K562 (cell line): ENCODE data around the gene ACOX2. TPM values are rescaled to one million over a fixed set of nuclear protein-coding genes. Genes with fewer than 3 reads are reported as not detected.

ENCODE experiments used
- ATAC-seq: fragments of 200-7000 bp; cut with Tn5 transposase; 3 replicates; pipeline ENCODE4 v1.9.1; 2020; ENCODE audit warnings: moderate library complexity
- BruUV-seq: library from RNA; stranded (reverse); fragments of 400-500 nt; replicated peaks from 2 replicates; lab custom pipeline; 2021; lab: Mats Ljungman, UMichigan
- CTCF ChIA-PET: fragments of 300-600 bp; formaldehyde crosslinking; extraction: SDS; loops from one replicate; lab custom pipeline; 2021; ENCODE audit warnings: low intra/inter-chr PET ratio; lab: Yijun Ruan, JAX
- POLR2A ChIA-PET: fragments of 300-600, 350-650 bp; sonication (Branson Sonifier 250); formaldehyde crosslinking; extraction: SDS; loops from one replicate; lab custom pipeline; 2021; ENCODE audit warnings: antibody characterized with exemption, inconsistent platforms; lab: Yijun Ruan, JAX
- DNase-seq, 4 experiments: peaks; one replicate each; pipeline versions ENCODE4 v3.0.0 to v3.0.0-alpha.2; 2011 to 2018; ENCODE audit warnings: low spot score in 3 of 4, mixed read lengths in 3 of 4; ENCODE audit errors: extremely low read depth in 1 of 4
- FAIRE-seq: peaks from 2 replicates; lab custom pipeline; 2011; peaks lifted over from hg19 to GRCh38; lab: Jason Lieb, UNC
- H2AFZ ChIP-seq: 2 replicates; pipeline ENCODE4 v1.6.0; 2011; ENCODE audit warnings: low read depth, low read length, control low read depth, inconsistent platforms
- H3K27ac ChIP-seq: fragments of 200-600 bp; 3 replicates; pipeline ENCODE4 v1.8.0; 2011; ENCODE audit warnings: low read depth, mild to moderate bottlenecking, control low read depth, inconsistent platforms, low read length, moderate library complexity, mixed read lengths; ENCODE audit errors: extremely low read depth
- H3K27me3 ChIP-seq, 2 experiments: fragments of 300-600 bp in 1 of 2; 2 replicates in 1 of 2; 3 replicates in 1 of 2; pipeline versions ENCODE4 v1.6.0 to v1.8.0; 2011; ENCODE audit warnings: inconsistent platforms in 2 of 2, low read length in 2 of 2, mild to moderate bottlenecking in 1 of 2, mixed read lengths in 1 of 2, moderate library complexity in 1 of 2; ENCODE audit not compliant: control insufficient read depth in 2 of 2, insufficient read depth in 2 of 2
- H3K36me3 ChIP-seq: fragments of 300-600 bp; 3 replicates; pipeline ENCODE4 v1.8.0; 2011; ENCODE audit warnings: mild to moderate bottlenecking, low read length, inconsistent platforms; ENCODE audit not compliant: control insufficient read depth, insufficient read depth
- H3K4me1 ChIP-seq, 2 experiments: fragments of 200-600 bp in 1 of 2; replicated peaks in 1 of 2; 2 replicates in 1 of 2; 3 replicates in 1 of 2; pipeline versions ENCODE4 v1.5.1 to v1.8.0; 2011; ENCODE audit warnings: inconsistent platforms in 2 of 2, low read length in 2 of 2, mild to moderate bottlenecking in 1 of 2, mixed read lengths in 1 of 2, moderate library complexity in 1 of 2; ENCODE audit not compliant: control insufficient read depth in 2 of 2, insufficient read depth in 2 of 2
- H3K4me2 ChIP-seq: 2 replicates; pipeline ENCODE4 v1.6.1; 2011; ENCODE audit warnings: low read length, control low read depth, inconsistent platforms, mixed read lengths; ENCODE audit not compliant: insufficient read depth
- H3K4me3 ChIP-seq: fragments of 200-600 bp; sonication (generic), shearing (Covaris generic); 2 replicates; pipeline ENCODE4 v1.5.1; 2016; ENCODE audit warnings: control low read depth, inconsistent platforms
- H3K79me2 ChIP-seq: fragments of 200-600 bp; 3 replicates; pipeline ENCODE4 v1.8.0; 2011; ENCODE audit warnings: low read length, inconsistent platforms; ENCODE audit not compliant: control insufficient read depth, insufficient read depth
- H3K9ac ChIP-seq, 2 experiments: 2 replicates each; pipeline versions ENCODE4 v1.6.0 to v1.6.1; 2011; ENCODE audit warnings: low read depth in 2 of 2, low read length in 2 of 2, control low read depth in 1 of 2, inconsistent platforms in 1 of 2, mild to moderate bottlenecking in 1 of 2, mixed read lengths in 1 of 2; ENCODE audit not compliant: insufficient read depth in 1 of 2
- H3K9me1 ChIP-seq: one replicate; pipeline ENCODE4 v1.6.0; 2011; ENCODE audit warnings: inconsistent platforms, mild to moderate bottlenecking, low read length, moderate library complexity; ENCODE audit not compliant: control insufficient read depth, insufficient read depth
- H3K9me3 ChIP-seq: replicated peaks from 2 replicates; pipeline ENCODE4 v1.5.1; 2011; ENCODE audit warnings: low read depth, low read length, inconsistent platforms; ENCODE audit not compliant: control insufficient read depth, insufficient read depth
- H4K20me1 ChIP-seq: replicated peaks from 2 replicates; pipeline ENCODE4 v1.6.1; 2011; ENCODE audit warnings: low read length, inconsistent platforms, mixed read lengths; ENCODE audit not compliant: control insufficient read depth, insufficient read depth
- BMI1 ChIP-seq: fragments of 150-350 bp; IDR thresholded peaks from 2 replicates; pipeline ENCODE4 v1.6.1; 2014; ENCODE audit warnings: low read length
- E2F3 ChIP-seq: fragments of 250-450 bp; sonication (Bioruptor Pico); IDR thresholded peaks from 2 replicates; pipeline ENCODE4 v1.4.0; 2020; ENCODE audit warnings: mild to moderate bottlenecking
- IRF2 ChIP-seq: sonication (generic); formaldehyde crosslinking; IDR thresholded peaks from 2 replicates; pipeline ENCODE4 v1.8.1; 2022; ENCODE audit warnings: mild to moderate bottlenecking, missing genetic modification reagents
- MBD2 ChIP-seq: sonication (generic); IDR thresholded peaks from 2 replicates; pipeline ENCODE4 v1.6.1; 2016; ENCODE audit warnings: low read depth, borderline replicate concordance
- NFRKB ChIP-seq: fragments of 450-650 bp; IDR thresholded peaks from 2 replicates; pipeline ENCODE4 v1.6.1; 2016; ENCODE audit warnings: low read depth
- U2AF1 ChIP-seq: fragments of 200-400 bp; formaldehyde crosslinking; optimal IDR thresholded peaks from 2 replicates; pipeline ENCODE3; 2017; ENCODE audit warnings: mild to moderate bottlenecking, low read depth, low read length, moderate library complexity
- ZNF384 ChIP-seq: IDR thresholded peaks from 2 replicates; pipeline ENCODE4 v1.6.1; 2012; ENCODE audit warnings: low read depth, low read length, improper control_type of control experiment
- WGBS: fragments of 100-300 bp; shearing (Covaris generic); methylation state at CpG from one replicate; pipeline ENCODE4 v1.1.6; 2016; ENCODE audit warnings: low coverage, mixed read lengths; ENCODE audit not compliant: insufficient coverage; ENCODE audit errors: missing lambda C conversion rate; 5-methylcytosine and 5-hydroxymethylcytosine counted together
- in situ Hi-C: fragments of 300-500 bp; cut with MboI; formaldehyde crosslinking; loops from 4 replicates; pipeline ENCODE4 v1.15.0; 2018; ENCODE audit warnings: inconsistent platforms, mixed read lengths
- intact Hi-C: fragments of 100-400 bp; cut with micrococcal nuclease; formaldehyde crosslinking; loops from 2 replicates; pipeline ENCODE4 v1.14.2; 2022
- polyA plus RNA-seq, 8 experiments: library from polyadenylated mRNA; depleted of rRNA in 4 of 8; stranded (reverse) in 5 of 8; unstranded in 3 of 8; fragments of >200 nt; fragmentation: Nextera tagmentation in 2 of 8; fragmentation: Illumina TruSeq in 1 of 8; extraction: Ambion mirVana in 2 of 8; extraction: Trizol in 1 of 8; gene quantifications; 2 replicates each; pipeline versions ENCODE4 v1.2.1 to v1.2.3, GENCODE V29; 2011 to 2014; ENCODE audit warnings: inconsistent platforms in 1 of 8, missing spikeins in 1 of 8
- total RNA-seq, 7 experiments: library from RNA; depleted of rRNA in 6 of 7; stranded (reverse); fragments of >200 nt in 6 of 7; fragmentation: Illumina TruSeq in 2 of 7; extraction: Trizol in 2 of 7; gene quantifications; 2 replicates each; pipeline versions ENCODE4 v1.2.1 to v1.2.3, GENCODE V29; 2011 to 2021; ENCODE audit warnings: low replicate concordance in 1 of 7

Gene ACOX2
- total and polyA plus RNA-seq, 9 of the 15 experiments (the other 6 are each of a cell fraction or from before 2014, with no cell fraction given) = 0.15 TPM; not detected in 8

- Histone ChIP-seq H3K27me3 (no peaks in the 10 kb centered on the region), H4K20me1 (no peaks in the 10 kb centered on the region), H3K36me3 (no peaks in the 10 kb centered on the region), H3K4me1 (peaks cover 0 to 10% of the 10 kb centered on the region in 2 experiments; a peak in 4 of 5 replicates), H2AFZ (no peak overlapping the region), H3K9me1 (no peaks in the 10 kb centered on the region), H3K9ac (no peak overlapping the region), H3K27ac (no peak overlapping the region), H3K4me2 (no peak overlapping the region), H3K9me3 (no peaks in the 10 kb centered on the region), H3K4me3 (no peak overlapping the region), H3K79me2 (no peaks in the 10 kb centered on the region)
- no peak for DNase-seq
- no peak for ATAC-seq
- FAIRE-seq = no peak
- in situ Hi-C loops (no loop called here), intact Hi-C loops (no loop called here)
- TF ChIP-seq ZNF384 (no peak), NFRKB (no peak), E2F3 (CRISPR knock-in tag) (no peak), U2AF1 (no peak), BMI1 (no peak), IRF2 (CRISPR knock-in tag) (no peak), MBD2 (no peak)
- WGBS = 25% methylated on average over 4 of the region's 4 CpGs
- no TSS peak for BruUV-seq
- ChIA-PET CTCF (no interaction called here), POLR2A (interaction anchor here (0.6 to 0.8 kb wide), 2 partner anchors 53 to 163 kb away, joined by 3 to 4 read pairs; no protein-coding TSS in a partner anchor)
Observed at GRCh38 chr3:58469096-58469495, 67.9 kb downstream of the ACOX2 start.
